KMS-11 (cell line): ENCODE data around the gene RBM20.

Experiments used
- H2AFZ ChIP-seq: fragments of 200-600 bp; sonication (generic); 2 replicates; pipeline ENCODE4 v1.6.1; 2016; ENCODE audit warnings: antibody characterized with exemption, mixed run types, low read depth
- H3K27ac ChIP-seq: fragments of 200-600 bp; sonication (generic); 2 replicates; pipeline ENCODE4 v1.6.1; 2016; ENCODE audit warnings: mild to moderate bottlenecking, mixed run types
- H3K27me3 ChIP-seq: fragments of 200-600 bp; sonication (generic); 2 replicates; pipeline ENCODE4 v1.6.1; 2017; ENCODE audit warnings: mild to moderate bottlenecking, low read depth, mixed run types, moderate library complexity; ENCODE audit not compliant: insufficient read depth
- H3K36me3 ChIP-seq: fragments of 200-600 bp; sonication (generic); 2 replicates; pipeline ENCODE4 v1.6.1; 2017; ENCODE audit warnings: mild to moderate bottlenecking, mixed run types; ENCODE audit not compliant: insufficient read depth
- H3K4me1 ChIP-seq: fragments of 200-600 bp; sonication (generic); 2 replicates; pipeline ENCODE4 v1.6.1; 2016; ENCODE audit warnings: mild to moderate bottlenecking, low read depth, mixed run types; ENCODE audit not compliant: poor library complexity, severe bottlenecking
- H3K4me2 ChIP-seq: fragments of 200-600 bp; sonication (generic); 2 replicates; pipeline ENCODE4 v1.7.0; 2016; ENCODE audit warnings: mild to moderate bottlenecking, mixed run types
- H3K4me3 ChIP-seq: fragments of 200-600 bp; sonication (generic); IDR thresholded peaks from 2 replicates; pipeline ENCODE4 v1.6.1; 2017; ENCODE audit warnings: low read depth, low read length, mixed read lengths; ENCODE audit not compliant: insufficient read depth
- H3K79me2 ChIP-seq: fragments of 200-600 bp; sonication (generic); 2 replicates; pipeline ENCODE4 v1.6.1; 2016; ENCODE audit warnings: low read depth, mixed run types; ENCODE audit not compliant: insufficient read depth
- H3K9ac ChIP-seq: fragments of 200-600 bp; sonication (generic); 2 replicates; pipeline ENCODE4 v1.6.1; 2016; ENCODE audit warnings: mild to moderate bottlenecking, mixed run types
- H4K20me1 ChIP-seq: fragments of 200-600 bp; sonication (generic); 2 replicates; pipeline ENCODE4 v1.6.1; 2016; ENCODE audit warnings: mild to moderate bottlenecking, mixed run types; ENCODE audit not compliant: insufficient read depth
- CTCF ChIP-seq: fragments of 200-600 bp; sonication (generic); conservative IDR thresholded peaks from 2 replicates; pipeline ENCODE4 v1.6.1; 2017; ENCODE audit warnings: low read depth, mild to moderate bottlenecking, antibody characterized with exemption, low read length, moderate library complexity, mixed read lengths

Gene RBM20

GRCh38 chr10:110803830-110804338 is 159.7 kb downstream of the RBM20 start:
- no peak overlapping the region for H2AFZ ChIP-seq
- H3K4me2 ChIP-seq: no peak overlapping the region
- no peak overlapping the region for H3K9ac ChIP-seq

GRCh38 chr10:110804376-110804775 is 160.2 kb downstream of the RBM20 start:
- no peaks in the 10 kb centered on the region for H3K36me3 ChIP-seq
- no peak for TF ChIP-seq CTCF
- no peaks in the 10 kb centered on the region for H3K27me3 ChIP-seq
- no peak overlapping the region for H3K9ac ChIP-seq
- H2AFZ ChIP-seq: no peak overlapping the region
- no peak overlapping the region for H3K4me2 ChIP-seq
- peaks cover 23% of the 10 kb centered on the region for H3K4me1 ChIP-seq
- H4K20me1 ChIP-seq: no peaks in the 10 kb centered on the region
- no peaks in the 10 kb centered on the region for H3K79me2 ChIP-seq
- H3K4me3 ChIP-seq: no peak overlapping the region
- H3K27ac ChIP-seq: no peak overlapping the region

More at GRCh38 chr10:110803830-110804338, 159.7 kb downstream of the RBM20 start:
- H3K27me3 ChIP-seq: no peaks in the 10 kb centered on the region
- H3K27ac ChIP-seq: no peak overlapping the region
- peaks cover 23% of the 10 kb centered on the region for H3K4me1 ChIP-seq
- TF ChIP-seq CTCF: peak; percentile 34; the same call in 1 of the 2 replicates
- H3K36me3 ChIP-seq: no peaks in the 10 kb centered on the region
- H4K20me1 ChIP-seq: no peaks in the 10 kb centered on the region
- no peak overlapping the region for H3K4me3 ChIP-seq
- H3K79me2 ChIP-seq: no peaks in the 10 kb centered on the region

GRCh38 chr10:110805292-110805691 is 161.2 kb downstream of the RBM20 start:
- no peaks in the 10 kb centered on the region for H3K79me2 ChIP-seq
- TF ChIP-seq CTCF: no peak
- peaks cover 23% of the 10 kb centered on the region for H3K4me1 ChIP-seq
- no peak overlapping the region for H3K4me2 ChIP-seq
- no peak overlapping the region for H2AFZ ChIP-seq
- no peak overlapping the region for H3K4me3 ChIP-seq
- H4K20me1 ChIP-seq: no peaks in the 10 kb centered on the region
- H3K36me3 ChIP-seq: no peaks in the 10 kb centered on the region
- no peaks in the 10 kb centered on the region for H3K27me3 ChIP-seq
- H3K27ac ChIP-seq: no peak overlapping the region
- H3K9ac ChIP-seq: no peak overlapping the region

- H3K36me3 ChIP-seq: no peaks in the 10 kb centered on the region
- H3K27ac ChIP-seq: no peak overlapping the region
- no peaks in the 10 kb centered on the region for H4K20me1 ChIP-seq
- H3K9ac ChIP-seq: no peak overlapping the region
- no peaks in the 10 kb centered on the region for H3K79me2 ChIP-seq
- TF ChIP-seq CTCF: no peak
- H3K4me3 ChIP-seq: no peak overlapping the region
- H3K4me1 ChIP-seq: peaks cover 23% of the 10 kb centered on the region
- no peaks in the 10 kb centered on the region for H3K27me3 ChIP-seq
- H3K4me2 ChIP-seq: no peak overlapping the region
- no peak overlapping the region for H2AFZ ChIP-seq
Observed at GRCh38 chr10:110806335-110806734, 162.2 kb downstream of the RBM20 start.
